ENCODE measurements around the gene NEDD8.

DNA sequence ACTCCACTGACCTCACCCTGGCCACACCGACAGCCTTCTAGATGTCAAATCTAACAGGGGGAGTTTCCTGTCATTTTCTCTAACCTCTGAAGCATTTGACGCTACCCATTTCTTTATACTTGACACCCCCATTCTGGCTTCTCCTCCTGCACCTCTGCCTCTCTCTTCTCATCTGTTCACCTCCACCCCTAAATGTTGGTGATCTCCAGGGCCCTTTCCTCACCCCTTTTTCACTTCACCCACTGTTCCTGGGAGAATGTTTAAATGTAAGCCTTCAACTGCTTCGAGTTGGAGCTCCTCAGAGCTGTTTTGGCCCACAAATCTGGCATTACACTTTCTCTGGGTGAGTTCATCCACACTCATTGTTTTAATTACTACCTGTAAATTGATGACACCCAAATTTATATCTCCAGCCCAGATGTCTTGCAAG lies 39.7 kb upstream of the NEDD8 start:
- no peak for TF ChIP-seq CTCF (conservative IDR thresholded peaks at IDR 0.05; ENCODE audit: low read depth, low read length)
- no peak for TF ChIP-seq CHD1 (IDR thresholded peaks at IDR 0.05; ENCODE audit: low read depth, low read length)
- TF ChIP-seq, protein P1, sequence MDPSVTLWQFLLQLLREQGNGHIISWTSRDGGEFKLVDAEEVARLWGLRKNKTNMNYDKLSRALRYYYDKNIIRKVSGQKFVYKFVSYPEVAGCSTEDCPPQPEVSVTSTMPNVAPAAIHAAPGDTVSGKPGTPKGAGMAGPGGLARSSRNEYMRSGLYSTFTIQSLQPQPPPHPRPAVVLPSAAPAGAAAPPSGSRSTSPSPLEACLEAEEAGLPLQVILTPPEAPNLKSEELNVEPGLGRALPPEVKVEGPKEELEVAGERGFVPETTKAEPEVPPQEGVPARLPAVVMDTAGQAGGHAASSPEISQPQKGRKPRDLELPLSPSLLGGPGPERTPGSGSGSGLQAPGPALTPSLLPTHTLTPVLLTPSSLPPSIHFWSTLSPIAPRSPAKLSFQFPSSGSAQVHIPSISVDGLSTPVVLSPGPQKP (IDR thresholded peaks at IDR 0.05; ENCODE audit: borderline replicate concordance, low read depth, low read length) = no peak
- TF ChIP-seq MAFK (IDR thresholded peaks at IDR 0.05; ENCODE audit: low read depth, low read length) = no peak
- no peak for TF ChIP-seq MXI1 (IDR thresholded peaks at IDR 0.05; ENCODE audit: borderline replicate concordance, low read depth, low read length)
- no peak for TF ChIP-seq RAD21 (IDR thresholded peaks at IDR 0.05; ENCODE audit: low read length)
- TF ChIP-seq SMC3 (IDR thresholded peaks at IDR 0.05; ENCODE audit: low read depth, low read length) = no peak
- no peak for TF ChIP-seq POLR2A (IDR thresholded peaks at IDR 0.05; ENCODE audit: low read depth, low read length)
- TF ChIP-seq, protein P2, sequence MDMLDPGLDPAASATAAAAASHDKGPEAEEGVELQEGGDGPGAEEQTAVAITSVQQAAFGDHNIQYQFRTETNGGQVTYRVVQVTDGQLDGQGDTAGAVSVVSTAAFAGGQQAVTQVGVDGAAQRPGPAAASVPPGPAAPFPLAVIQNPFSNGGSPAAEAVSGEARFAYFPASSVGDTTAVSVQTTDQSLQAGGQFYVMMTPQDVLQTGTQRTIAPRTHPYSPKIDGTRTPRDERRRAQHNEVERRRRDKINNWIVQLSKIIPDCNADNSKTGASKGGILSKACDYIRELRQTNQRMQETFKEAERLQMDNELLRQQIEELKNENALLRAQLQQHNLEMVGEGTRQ (IDR thresholded peaks at IDR 0.05; ENCODE audit: low read depth, low read length) = no peak

Measured in IMR-90 (cell line).